HG03354 (cell line): ENCODE measurements around the gene ERVFRD-1.

Source experiments
- ATAC-seq: cut with Tn5 transposase; IDR thresholded peaks from one replicate; pipeline ENCODE4 v1.9.1; 2021; ENCODE audit warnings: mild to moderate bottlenecking; ENCODE audit not compliant: unreplicated experiment, poor library complexity, severe bottlenecking

Gene ERVFRD-1, protein sequence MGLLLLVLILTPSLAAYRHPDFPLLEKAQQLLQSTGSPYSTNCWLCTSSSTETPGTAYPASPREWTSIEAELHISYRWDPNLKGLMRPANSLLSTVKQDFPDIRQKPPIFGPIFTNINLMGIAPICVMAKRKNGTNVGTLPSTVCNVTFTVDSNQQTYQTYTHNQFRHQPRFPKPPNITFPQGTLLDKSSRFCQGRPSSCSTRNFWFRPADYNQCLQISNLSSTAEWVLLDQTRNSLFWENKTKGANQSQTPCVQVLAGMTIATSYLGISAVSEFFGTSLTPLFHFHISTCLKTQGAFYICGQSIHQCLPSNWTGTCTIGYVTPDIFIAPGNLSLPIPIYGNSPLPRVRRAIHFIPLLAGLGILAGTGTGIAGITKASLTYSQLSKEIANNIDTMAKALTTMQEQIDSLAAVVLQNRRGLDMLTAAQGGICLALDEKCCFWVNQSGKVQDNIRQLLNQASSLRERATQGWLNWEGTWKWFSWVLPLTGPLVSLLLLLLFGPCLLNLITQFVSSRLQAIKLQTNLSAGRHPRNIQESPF

DNA sequence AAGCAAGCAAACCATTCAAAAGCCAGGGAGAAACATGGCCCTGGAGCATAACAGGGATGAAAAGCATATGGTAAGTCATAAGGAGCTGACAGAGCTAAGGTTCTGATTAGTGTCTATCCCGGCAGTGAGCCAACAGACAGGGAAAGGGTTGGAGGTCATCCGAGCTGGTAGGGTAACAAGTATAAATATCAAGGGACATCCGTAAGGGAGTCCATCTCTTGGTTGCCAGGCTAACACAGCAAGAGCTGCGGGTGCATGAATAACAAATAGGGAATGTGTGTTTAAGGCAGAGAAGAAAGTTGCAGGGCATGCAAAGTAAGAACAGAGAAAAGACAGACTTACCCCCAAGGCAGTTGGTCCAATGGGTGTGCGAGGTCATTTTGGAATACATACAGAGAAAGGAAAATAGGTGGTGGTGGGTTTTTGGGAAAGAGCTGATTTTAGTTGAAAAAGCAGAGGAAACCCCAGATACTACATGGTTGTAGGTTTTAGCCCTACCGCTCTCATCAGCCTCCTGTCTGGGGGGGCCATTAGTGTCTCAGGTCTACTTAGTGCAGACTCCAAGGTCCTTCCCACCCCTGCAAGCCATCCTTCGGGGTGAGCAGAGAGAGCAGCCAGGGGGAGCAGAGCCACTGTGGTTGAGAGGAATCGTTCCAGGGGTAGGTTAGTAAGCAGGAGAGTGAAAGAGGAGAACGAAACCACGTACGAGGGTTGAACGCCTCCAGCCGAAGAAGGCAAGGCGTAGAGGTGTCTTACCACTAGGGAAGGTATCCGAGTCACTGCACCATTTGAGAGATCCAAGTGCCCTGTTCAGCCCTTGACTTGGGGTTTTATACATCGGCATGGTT is at the start of gene ERVFRD-1:
ERVFRD-1 (minus strand) TSS at position 805 of the 848 bp plus-strand sequence. CDS start 6,415 bp downstream, outside the sequence.
- no peak for ATAC-seq

DNA sequence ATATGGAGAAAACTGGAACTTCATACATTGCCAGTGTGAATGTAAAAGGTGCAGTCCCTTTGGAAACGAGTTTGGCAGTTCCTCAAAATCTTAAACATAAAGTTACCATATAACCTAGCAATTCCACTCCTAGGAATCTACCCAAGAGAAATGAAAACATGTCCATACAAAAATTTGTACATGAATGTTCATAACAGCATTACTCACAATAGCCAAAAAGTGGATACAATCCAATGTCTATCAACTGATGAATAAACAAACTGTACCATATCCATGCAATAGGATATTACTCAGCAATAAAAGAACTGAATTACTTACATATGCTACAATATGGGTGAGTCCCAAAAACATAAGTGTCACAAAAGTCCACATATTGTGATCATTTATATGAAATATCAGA is 48.7 kb upstream of the ERVFRD-1 start:
- ATAC-seq = no peak

DNA sequence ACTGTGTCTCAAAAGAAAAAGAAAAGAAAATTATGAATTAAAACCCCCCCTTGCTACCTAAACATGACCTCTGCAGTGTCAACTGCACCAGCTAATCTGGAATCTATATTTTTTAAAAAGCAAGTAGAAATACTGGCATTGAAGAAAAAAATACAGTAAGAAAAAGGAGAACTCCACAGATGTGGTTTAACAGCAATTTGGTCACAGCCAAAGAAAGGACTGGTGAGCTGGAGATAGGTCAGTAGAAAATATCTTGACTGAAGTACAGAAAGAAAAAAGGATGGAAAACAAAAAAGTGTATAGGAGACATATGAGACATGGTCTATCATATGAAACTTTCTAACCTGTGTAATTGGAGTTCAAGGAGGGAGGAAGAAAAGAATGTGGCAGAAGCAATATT is 44.1 kb upstream of the ERVFRD-1 start:
- no peak for ATAC-seq

DNA sequence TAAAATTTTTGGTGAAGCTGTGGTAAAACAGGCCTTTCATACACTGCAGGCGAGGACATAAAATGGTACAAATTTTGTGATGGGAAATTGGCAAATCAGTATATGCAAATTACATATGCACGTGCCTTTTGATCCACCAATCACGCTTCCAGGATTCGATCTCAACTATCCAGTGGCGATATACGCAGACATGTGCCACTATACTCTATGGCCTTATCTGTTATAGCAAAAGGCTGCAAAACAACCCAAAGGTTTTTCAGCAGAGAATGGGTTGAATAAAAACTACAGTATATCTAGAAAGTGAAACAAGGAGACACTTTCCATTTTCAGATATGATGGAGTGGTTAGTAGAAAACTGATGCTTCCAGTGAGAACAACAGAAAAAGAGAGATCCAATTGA is 41.9 kb upstream of the ERVFRD-1 start:
- no peak for ATAC-seq

DNA sequence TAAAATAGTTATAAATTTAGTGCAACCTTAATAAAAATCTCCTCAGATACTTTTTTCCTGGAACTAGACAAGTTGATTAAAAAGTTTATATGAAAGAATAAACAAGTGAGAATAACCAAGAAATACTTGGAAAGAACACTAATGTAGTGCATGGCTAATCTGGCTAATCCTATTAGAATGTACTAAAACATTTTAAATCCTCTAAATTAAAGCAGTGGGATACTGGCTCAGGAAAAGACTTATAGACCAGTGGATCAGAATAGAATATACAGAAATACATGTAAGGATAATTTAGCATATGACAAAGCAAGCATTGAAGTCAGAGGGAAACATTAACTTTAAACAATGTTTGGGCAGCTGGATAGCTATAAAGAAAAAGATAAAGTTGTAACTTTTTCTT is 41.1 kb upstream of the ERVFRD-1 start:
- no peak for ATAC-seq

DNA sequence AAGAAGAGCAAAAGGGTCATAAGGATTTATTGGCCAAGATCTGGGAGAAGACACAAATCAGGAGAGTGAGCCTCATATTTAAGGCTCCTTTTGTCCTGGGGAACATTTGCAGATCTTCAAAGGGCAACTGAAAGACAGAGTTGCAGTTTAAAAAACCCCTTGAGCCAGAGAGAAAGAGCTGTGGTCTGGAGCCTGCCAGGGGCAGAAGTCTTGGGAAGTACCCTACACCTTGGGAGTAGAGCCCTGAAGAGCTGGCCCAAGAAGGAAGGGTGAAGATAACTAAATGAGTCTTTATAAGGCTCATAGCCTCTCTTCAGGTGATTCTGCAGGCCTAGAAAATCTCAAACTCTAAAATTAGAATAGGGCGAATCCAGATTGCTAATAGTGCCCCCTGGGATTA is 40.0 kb upstream of the ERVFRD-1 start:
- no peak for ATAC-seq

DNA sequence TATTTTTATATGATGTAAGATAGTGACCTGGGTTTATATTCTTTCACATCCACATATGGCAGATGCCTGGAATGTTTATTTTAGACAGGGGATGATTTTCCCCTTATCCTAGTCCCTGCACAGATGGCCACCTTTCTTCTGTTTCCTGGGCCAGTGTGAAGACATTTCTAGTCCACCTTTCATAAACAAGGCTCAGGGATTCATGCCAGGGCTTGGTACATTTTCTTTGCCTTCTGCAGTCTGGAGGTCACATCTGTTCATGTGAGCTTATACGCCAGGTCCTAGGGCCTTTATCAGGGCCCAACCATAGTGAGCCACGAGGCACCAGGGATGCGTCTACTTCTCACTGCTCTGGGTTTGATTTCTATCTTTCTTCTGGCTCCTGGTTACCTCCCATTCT is 38.0 kb upstream of the ERVFRD-1 start:
- ATAC-seq = no peak

DNA sequence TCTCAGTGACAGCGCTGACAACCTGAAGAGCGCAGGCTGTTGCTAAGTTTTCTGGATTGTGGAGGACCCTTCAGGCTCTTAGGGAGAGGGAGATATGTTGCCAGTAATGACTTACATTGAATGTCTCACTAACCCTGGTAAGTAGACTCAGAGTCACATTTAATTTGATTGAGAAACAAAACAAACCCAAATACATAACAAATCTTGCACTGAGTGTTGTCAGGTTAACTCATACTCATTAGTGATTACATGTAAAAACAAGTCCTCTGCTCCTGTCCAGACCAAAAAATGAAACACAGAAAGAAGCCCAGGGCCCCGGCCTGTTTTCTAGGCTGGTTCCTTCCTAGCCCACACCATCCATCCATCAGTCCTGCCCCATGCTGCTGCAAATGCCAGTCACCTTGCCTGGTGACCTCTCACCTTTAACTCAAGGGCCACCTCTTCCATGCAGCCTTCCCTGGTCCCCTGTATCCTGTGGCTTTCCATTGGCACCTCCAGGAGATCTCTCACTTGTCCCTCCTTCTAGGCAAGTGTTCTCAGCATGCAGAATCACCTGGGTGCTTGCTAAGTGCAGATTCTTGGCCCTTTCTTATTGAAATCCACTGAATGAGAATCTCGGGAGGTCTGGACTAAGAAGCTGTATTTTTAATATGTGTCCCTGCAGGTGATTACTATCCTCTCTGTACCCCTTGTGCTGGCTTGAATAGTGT is 34.7 kb upstream of the ERVFRD-1 start:
- no peak for ATAC-seq

DNA sequence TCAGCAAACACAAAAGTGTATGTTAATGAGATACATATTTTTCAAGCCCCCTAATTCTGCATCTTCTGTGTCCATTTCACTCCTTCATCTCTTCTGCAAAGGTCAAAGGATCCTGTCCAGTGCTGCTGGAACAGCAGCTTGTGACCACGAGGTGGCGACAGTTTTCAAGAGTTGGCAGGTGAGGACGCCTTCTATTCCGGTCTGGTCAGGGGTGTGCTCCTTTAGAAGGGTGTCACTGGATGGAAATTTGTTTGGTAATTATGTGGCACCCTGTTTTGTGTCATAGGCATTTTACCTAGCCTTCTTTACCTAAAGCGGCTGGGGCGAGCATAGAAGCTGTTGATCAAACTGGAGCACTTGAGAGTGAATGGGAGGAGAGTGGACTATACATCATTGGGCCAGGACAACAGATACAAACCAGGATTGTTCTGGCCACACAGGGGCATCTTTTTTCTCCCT is 32.9 kb upstream of the ERVFRD-1 start:
- ATAC-seq = peak; percentile 84

DNA sequence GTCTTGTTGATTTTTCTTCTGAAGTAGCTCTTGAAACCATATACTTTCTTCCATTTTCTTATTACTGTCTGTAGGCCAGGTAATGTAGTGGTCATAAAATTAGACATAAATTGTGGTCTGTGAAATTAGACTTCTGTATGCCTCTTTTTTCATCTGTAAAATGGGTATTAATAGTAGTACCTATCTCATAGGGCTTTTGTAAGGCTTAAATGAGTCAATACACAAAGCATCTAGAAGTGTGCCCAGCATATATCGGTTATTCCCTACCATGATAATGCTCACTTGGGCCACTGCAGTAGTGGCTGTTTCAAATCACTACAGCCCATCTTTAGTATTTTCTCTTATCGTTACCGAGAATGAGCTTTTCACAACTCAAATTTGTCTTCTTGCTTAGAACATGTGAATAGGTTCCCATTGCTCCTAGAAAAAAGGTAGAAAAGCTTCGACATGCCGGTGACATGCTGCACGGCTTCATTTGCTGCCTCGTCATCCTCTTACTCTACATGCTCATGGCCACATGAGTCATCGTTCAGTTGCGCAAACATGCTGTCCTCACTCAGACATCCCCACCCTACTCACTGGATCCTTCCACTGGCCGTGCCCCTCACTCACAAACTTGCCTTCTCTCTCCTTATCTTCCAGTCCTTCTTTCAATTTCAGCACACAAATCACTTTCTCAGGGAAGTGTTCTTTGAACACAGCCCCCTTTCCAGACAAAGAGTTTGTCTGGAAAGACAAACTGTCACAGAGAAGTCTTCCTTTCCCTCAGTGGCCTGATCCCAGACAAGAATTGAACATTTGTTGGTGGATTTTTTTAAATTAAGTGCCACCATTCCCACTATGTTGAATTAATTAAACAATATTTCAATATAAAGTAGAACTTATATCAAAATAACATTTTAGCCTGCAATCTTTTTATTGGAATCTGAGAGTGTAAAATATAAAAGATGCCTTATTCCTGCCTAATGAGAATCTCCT is 32.2 kb upstream of the ERVFRD-1 start:
- ATAC-seq = no peak

DNA sequence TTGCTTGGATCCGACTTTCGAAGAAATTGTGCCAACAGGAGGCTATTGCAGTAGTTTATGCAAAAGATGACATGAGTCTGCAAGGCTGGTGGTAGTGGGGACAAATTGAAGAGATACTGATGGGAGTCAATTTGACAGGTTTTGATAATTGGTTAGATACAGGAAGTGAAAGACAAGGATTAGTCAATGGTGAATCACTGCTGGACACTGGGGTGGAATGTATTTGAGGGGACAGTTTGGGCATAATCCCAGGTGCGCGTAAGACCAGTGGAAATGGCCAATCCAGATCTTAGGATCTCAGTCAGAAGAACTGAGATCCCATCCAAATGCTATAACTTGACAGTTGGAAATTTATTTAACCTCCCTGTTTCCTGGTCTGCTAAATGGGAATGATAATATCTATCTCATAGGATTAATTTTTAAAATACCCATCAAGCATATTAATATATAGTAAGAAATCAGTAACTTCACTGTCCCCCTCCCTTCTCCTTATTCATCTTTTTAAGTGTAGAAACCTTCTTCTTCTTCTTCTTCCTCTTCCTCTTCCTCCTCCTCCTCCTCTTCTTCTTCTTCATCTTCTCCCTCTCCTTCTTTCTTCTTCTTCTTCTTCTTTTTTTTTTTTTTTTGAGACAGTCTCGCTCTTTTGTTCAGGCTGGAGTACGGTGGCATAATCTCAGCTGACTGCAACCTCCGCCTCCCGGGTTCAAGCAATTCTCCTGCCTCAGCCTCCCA is 30.9 kb upstream of the ERVFRD-1 start:
- ATAC-seq = no peak

DNA sequence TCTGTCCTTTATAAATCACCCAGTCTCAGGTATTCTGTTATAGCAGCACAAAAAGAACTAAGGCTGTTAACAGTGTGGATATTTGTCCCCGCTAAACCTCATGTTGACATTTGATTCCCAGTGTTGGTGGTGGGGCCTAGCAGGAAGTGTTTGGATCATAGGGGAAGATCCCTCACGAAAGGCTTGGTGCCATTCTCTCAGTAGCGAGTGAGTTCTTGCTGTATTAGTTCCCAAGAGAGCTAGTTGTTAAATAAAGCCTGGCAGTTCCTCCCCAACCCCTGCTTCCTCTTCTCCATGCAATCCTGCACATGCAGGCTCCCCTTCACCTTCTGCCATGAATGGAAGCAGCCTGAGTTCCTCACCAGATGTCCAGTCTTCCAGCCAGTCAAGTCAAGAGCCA is 29.8 kb upstream of the ERVFRD-1 start:
- ATAC-seq = no peak

DNA sequence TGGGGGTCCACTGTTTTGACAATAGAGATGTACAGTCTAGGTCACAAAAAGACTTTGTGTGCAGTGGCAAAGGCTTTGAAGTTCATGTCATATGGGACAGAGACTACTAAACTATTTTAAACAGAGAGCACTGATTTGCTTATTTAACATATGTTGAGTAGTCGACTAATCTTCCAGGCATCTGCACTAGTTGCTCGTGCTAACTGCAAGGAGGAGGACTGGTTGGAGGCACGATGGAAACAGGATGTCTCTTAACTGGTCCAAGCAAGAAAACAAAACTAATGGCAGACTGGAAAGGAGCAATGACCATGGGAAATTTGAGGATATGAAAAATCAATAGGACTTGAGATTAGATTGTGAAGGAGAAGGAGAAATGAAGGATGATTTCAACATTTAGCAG is 28.5 kb upstream of the ERVFRD-1 start:
- no peak for ATAC-seq

DNA sequence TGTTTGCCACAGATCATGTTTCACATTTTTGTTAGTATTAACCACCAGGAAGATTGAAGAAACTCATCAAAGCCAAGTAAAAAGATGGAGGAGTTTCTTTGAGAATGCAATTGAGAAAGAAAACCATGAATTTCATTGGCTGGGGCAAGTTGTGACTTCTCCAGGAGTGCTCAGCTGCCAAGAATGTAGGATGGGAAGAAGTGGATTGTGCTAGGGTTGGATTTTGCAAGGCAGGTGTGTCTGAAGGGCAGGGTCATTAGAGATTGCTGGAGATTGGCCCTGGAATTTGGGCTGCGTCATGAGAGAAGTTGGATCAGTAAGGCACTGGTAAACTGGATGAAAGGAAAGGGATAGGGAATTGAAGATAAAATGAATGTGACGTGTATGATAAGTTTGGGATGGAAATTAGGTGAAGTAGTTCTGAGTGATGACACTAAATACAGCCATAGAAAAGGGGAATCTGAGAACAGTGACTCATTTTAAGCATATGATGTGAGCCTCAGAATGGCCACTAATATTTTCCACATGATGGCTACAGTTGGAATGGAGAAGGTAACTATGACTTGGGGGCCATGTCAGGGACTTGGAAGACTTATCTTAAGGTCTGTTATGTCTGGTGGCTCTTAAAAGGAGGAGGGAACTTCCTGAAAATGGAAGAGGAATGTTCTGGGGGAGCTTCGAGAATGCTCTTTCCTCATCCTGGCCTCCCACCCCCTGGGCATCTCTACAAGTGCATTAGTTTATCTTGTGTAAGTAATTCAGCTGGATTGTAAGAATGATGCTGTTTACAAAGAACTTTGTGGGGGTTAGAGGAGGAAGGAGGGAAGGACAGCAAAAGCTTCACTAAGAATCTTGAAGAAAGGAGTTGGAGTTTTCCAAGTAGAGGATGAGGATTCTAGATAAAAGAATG is 27.8 kb upstream of the ERVFRD-1 start:
- ATAC-seq = peak; percentile 61

DNA sequence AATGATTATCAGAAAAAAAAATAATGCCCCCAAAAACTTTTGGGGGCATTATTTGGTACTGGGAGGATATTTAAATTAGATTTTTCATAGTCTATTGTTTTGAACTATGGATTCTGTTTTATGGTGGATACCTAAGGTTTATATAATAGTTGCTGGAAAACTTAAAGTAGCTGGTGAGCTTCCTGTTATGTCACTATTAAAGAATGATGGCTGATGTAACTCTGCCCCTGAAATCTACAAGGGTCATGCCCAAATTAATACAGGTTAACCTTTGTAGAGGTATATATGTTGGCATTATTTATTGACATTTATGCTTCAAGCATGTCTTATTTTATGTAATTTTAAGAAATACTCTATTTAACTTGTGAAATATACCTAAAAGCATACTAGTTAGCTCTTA is 25.3 kb upstream of the ERVFRD-1 start:
- no peak for ATAC-seq

DNA sequence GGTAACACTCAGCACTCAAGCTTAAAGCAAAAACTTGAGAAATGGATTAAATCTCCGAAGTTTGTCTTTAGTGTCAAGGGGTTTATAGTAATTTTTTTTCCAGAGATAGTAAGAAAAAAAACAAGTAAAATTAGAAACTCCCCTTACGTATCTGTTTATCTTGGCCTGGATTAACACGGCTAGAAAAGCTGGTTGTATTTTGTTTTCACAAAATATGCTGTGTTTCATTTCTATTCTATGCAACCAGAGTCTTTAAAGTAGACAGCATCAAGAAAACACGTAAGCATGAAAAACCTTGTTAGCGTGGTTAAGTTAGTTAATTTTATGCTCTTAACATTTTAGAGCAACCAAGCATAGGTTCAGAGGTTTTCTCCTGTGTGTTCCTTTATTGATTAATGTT is 21.8 kb upstream of the ERVFRD-1 start:
- no peak for ATAC-seq

DNA sequence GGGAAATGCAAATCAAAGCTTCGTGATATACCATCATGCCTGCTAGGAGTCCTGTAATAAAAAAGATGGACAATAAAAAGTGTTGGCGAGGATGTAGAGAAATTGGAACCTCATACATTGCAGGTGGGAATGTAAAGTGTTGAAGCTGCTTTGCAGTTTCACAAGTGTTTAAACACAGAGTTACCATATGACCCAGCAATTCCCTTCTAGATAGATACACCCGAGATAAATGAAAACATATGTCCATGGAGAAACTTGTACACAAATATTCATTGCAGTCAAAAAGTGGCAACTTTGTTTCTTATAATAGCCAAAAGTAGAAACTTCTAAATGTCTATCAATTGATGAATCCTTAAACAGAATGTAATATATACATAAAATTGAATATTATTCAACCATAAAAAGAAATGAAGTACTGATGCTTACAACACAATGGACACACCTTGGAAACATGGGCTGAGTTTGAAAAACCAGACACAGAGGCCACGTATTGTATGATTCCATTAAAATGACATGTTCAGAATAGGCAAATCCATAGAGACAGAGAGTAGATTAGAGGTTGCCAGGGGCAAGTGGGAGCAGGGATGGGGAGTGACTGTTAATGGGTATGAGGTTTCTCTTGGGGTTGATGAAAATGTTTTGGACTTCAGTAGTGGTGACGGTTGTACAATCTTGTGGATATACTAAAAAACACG is 20.8 kb upstream of the ERVFRD-1 start:
- ATAC-seq = no peak
